Activated T-cell treated with anti-CD3 and anti-CD28 coated beads, Interleukin-2, amount 50 U/mL, for 4 hours (primary cell): Measurements from ENCODE around the gene RFWD3. TPM values are rescaled to one million over a fixed set of nuclear protein-coding genes. Genes with fewer than 3 reads are reported as not detected.

Source experiments
- ATAC-seq, 2 donors: fragments of 200-7000 bp; cut with Tn5 transposase; one replicate each; pipeline ENCODE4 v1.10.0; 2021
- DNase-seq: peaks from one replicate; pipeline ENCODE4 v3.0.0-alpha.2; 2020
- H3K27me3 Mint-ChIP-seq: one replicate; pipeline ENCODE4 v1.8.0; 2021; ENCODE audit warnings: low read depth, mixed read lengths
- H3K36me3 Mint-ChIP-seq: one replicate; pipeline ENCODE4 v1.8.0; 2022; ENCODE audit warnings: mixed read lengths; ENCODE audit not compliant: insufficient read depth
- H3K4me1 Mint-ChIP-seq: one replicate; pipeline ENCODE4 v1.8.0; 2021; ENCODE audit warnings: low read depth, mixed read lengths
- H3K4me3 Mint-ChIP-seq: one replicate; pipeline ENCODE4 v1.8.0; 2021; ENCODE audit warnings: mild to moderate bottlenecking, moderate library complexity, mixed read lengths
- H3K9me3 Mint-ChIP-seq: one replicate; pipeline ENCODE4 v1.8.0; 2021; ENCODE audit warnings: mixed read lengths
- total RNA-seq, 3 donors: library from RNA; stranded (reverse); gene quantifications; one replicate each; pipeline ENCODE4 v1.2.1, GENCODE V29; 2021

Gene RFWD3, protein sequence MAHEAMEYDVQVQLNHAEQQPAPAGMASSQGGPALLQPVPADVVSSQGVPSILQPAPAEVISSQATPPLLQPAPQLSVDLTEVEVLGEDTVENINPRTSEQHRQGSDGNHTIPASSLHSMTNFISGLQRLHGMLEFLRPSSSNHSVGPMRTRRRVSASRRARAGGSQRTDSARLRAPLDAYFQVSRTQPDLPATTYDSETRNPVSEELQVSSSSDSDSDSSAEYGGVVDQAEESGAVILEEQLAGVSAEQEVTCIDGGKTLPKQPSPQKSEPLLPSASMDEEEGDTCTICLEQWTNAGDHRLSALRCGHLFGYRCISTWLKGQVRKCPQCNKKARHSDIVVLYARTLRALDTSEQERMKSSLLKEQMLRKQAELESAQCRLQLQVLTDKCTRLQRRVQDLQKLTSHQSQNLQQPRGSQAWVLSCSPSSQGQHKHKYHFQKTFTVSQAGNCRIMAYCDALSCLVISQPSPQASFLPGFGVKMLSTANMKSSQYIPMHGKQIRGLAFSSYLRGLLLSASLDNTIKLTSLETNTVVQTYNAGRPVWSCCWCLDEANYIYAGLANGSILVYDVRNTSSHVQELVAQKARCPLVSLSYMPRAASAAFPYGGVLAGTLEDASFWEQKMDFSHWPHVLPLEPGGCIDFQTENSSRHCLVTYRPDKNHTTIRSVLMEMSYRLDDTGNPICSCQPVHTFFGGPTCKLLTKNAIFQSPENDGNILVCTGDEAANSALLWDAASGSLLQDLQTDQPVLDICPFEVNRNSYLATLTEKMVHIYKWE
- 10 to 100 TPM; 70.8 to 97.0 (median 76.3) TPM for total RNA-seq

GRCh38 chr16:74666425-74667254 is at the start of gene RFWD3:
RFWD3 (minus strand) TSS chr16:74666877; CDS start chr16:74661449, 5,428 bp downstream.
- Mint-ChIP-seq H3K36me3 (peaks cover 24% of the 10 kb centered on the region), H3K4me3 (peak within 1 kb of the TSS; percentile 94), H3K27me3 (no peaks in the 10 kb centered on the region), H3K9me3 (no peaks in the 10 kb centered on the region), H3K4me1 (peaks cover 32% of the 10 kb centered on the region)
- peak; percentile 99 to 100 for ATAC-seq
- DNase-seq: peak; percentile 94

- Mint-ChIP-seq H3K27me3 (no peaks in the 10 kb centered on the region), H3K4me1 (no peaks in the 10 kb centered on the region), H3K4me3 (no peak overlapping the region), H3K36me3 (no peaks in the 10 kb centered on the region), H3K9me3 (no peaks in the 10 kb centered on the region)
- ATAC-seq (no peak), DNase-seq (no peak)
Measured at GRCh38 chr16:74716355-74716754, 49.7 kb upstream of the RFWD3 start.

DNA sequence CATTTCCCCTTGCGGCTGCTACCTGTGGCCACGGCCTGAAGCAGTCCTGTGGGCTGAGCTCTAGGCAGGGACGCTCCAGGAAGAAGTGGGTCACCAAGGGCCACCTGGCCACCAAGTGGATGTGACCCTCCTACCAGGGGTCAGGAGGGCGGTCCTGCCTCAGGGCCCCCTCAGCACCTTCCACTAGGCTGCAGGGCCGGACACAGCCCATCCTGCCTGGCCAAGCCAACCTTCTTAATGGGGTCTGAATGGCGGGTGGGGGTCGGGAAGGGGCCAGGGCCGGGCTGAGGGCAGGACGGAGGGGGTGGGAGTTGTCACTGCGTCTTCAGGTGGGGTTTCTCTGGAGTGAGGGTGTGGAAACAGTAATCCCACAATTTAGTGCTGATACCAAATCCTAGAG is 47.2 kb upstream of the RFWD3 start:
- DNase-seq (no peak), ATAC-seq (no peak)
- H3K36me3 Mint-ChIP-seq: no peaks in the 10 kb centered on the region
- H3K9me3 Mint-ChIP-seq: no peaks in the 10 kb centered on the region
- peaks cover 1% of the 10 kb centered on the region for H3K4me1 Mint-ChIP-seq
- H3K27me3 Mint-ChIP-seq: no peaks in the 10 kb centered on the region
- no peak overlapping the region for H3K4me3 Mint-ChIP-seq

DNA sequence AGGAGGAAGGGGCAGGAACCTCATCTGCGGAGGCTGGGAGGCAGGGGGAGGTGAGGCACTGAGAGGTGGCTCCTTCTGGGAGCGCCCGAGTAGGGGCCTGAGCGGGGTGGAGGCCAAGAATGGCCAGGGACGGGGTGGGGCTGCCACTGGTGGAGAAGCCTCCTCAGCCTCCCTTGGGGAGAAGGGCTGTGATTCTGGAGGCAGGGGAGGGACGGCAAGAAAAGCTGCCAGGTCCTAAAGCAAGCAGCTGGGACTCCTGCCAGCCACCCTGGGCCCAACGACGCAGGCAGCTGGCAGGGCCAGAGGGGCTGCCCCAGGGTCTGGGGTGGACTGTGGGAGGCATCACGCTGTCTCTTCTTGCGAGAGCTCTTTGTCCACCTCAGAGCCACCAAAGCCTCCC is 46.6 kb upstream of the RFWD3 start:
- no peaks in the 10 kb centered on the region for H3K9me3 Mint-ChIP-seq
- H3K4me3 Mint-ChIP-seq: no peak overlapping the region
- H3K4me1 Mint-ChIP-seq: peaks cover 1% of the 10 kb centered on the region
- ATAC-seq (no peak), DNase-seq (no peak)
- no peaks in the 10 kb centered on the region for H3K36me3 Mint-ChIP-seq
- H3K27me3 Mint-ChIP-seq: no peaks in the 10 kb centered on the region

- no peaks in the 10 kb centered on the region for H3K9me3 Mint-ChIP-seq
- H3K27me3 Mint-ChIP-seq: no peaks in the 10 kb centered on the region
- ATAC-seq (no peak), DNase-seq (no peak)
- peaks cover 1% of the 10 kb centered on the region for H3K4me1 Mint-ChIP-seq
- no peaks in the 10 kb centered on the region for H3K36me3 Mint-ChIP-seq
- H3K4me3 Mint-ChIP-seq: no peak overlapping the region
Measured at GRCh38 chr16:74711938-74712337, 45.3 kb upstream of the RFWD3 start.

DNA sequence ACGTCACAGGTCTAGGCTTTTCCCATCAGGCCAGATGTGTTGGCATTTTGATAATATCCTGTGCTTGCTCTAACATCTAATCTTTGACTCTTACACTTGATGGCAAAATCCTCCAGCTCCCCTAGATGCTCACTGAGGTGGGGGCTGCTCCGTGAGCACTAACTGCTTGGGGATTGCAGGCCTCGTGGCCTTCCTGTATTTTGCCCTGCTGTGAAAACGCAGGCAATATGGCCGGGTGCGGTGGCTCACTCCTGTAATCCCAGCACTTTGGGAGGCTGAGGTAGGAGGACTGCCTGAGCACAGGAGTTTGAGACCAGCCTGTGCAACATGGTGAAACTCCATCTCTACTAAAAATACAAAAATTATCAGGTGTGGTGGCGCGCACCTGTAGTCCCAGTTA is 43.7 kb upstream of the RFWD3 start:
- no peaks in the 10 kb centered on the region for H3K9me3 Mint-ChIP-seq
- H3K4me1 Mint-ChIP-seq: peaks cover 1% of the 10 kb centered on the region
- ATAC-seq: no peak
- H3K27me3 Mint-ChIP-seq: no peaks in the 10 kb centered on the region
- H3K36me3 Mint-ChIP-seq: no peaks in the 10 kb centered on the region
- no peak for DNase-seq
- H3K4me3 Mint-ChIP-seq: no peak overlapping the region

DNA sequence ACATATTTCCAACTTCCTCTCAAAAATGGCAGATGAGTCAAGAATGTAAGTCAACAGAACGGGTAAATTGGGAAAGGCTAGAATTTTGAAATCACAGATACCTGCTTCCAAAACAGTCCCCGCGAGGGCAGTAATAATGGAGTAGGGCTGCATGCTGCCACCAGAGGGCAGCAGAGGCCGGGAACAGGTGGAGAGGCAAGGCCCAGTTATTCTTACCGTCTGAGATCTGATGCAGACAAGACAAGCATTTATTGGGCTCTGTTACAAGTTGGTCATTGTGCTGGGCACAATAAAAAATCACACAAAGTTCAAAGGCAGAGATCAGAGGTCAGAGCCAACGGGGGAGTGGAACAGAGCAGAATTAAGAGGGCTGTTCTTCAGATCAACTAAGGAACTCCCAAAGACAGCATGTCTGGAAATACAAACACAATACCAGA is 42.8 kb upstream of the RFWD3 start:
- H3K27me3 Mint-ChIP-seq: no peaks in the 10 kb centered on the region
- no peak overlapping the region for H3K4me3 Mint-ChIP-seq
- no peaks in the 10 kb centered on the region for H3K9me3 Mint-ChIP-seq
- H3K4me1 Mint-ChIP-seq: peaks cover 6% of the 10 kb centered on the region
- no peaks in the 10 kb centered on the region for H3K36me3 Mint-ChIP-seq
- ATAC-seq (peak; percentile 97 to 98), DNase-seq (peak; percentile 81)

- Mint-ChIP-seq H3K9me3 (no peaks in the 10 kb centered on the region), H3K36me3 (peaks cover 4% of the 10 kb centered on the region), H3K4me3 (peak within 1 kb of the TSS; percentile 98), H3K4me1 (peaks cover 55% of the 10 kb centered on the region), H3K27me3 (no peaks in the 10 kb centered on the region)
- DNase-seq (peak; percentile 60), ATAC-seq (peak; percentile 79 to 81)
Measured at GRCh38 chr16:74700438-74701225, 34.0 kb upstream of the RFWD3 start, which contains the start of gene MLKL. MLKL (minus strand) TSS chr16:74700862; CDS start chr16:74695757, 5,105 bp downstream.

DNA sequence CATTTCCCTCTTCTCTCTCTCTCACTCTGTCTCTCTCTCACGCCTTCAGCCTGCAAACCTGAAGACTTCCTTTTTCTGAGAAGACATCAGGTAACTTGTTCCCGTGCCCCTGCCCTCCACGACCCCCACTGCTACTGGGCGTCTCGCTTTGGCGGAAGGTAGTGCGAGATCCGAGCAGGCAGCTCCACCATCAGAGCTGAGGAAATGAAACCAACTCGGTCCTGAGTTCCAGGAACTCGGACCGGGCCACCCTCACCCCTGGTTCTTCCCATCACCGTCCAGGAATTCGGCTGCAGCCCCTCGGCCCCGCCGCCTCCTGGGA is 33.4 kb upstream of the RFWD3 start:
- Mint-ChIP-seq H3K4me1 (peaks cover 56% of the 10 kb centered on the region), H3K36me3 (peaks cover 8% of the 10 kb centered on the region), H3K4me3 (peak overlapping the region; percentile 98), H3K9me3 (no peaks in the 10 kb centered on the region), H3K27me3 (no peaks in the 10 kb centered on the region)
- ATAC-seq (peak in 1 of 2 donors; percentile 12), DNase-seq (no peak)

- peaks cover 8% of the 10 kb centered on the region for H3K36me3 Mint-ChIP-seq
- ATAC-seq (no peak), DNase-seq (no peak)
- no peaks in the 10 kb centered on the region for H3K27me3 Mint-ChIP-seq
- peaks cover 53% of the 10 kb centered on the region for H3K4me1 Mint-ChIP-seq
- peak overlapping the region; percentile 98 for H3K4me3 Mint-ChIP-seq
- H3K9me3 Mint-ChIP-seq: no peaks in the 10 kb centered on the region
Measured at GRCh38 chr16:74699666-74700065, 33.0 kb upstream of the RFWD3 start.

GRCh38 chr16:74698222-74698621 is 31.5 kb upstream of the RFWD3 start:
- H3K27me3 Mint-ChIP-seq: no peaks in the 10 kb centered on the region
- H3K9me3 Mint-ChIP-seq: no peaks in the 10 kb centered on the region

GRCh38 chr16:74695450-74696422 is 29.1 kb upstream of the RFWD3 start:
- ATAC-seq (peak; percentile 56 to 57), DNase-seq (peak; percentile 26)
- Mint-ChIP-seq H3K4me1 (peaks cover 43% of the 10 kb centered on the region), H3K9me3 (no peaks in the 10 kb centered on the region), H3K27me3 (no peaks in the 10 kb centered on the region), H3K4me3 (peak overlapping the region; percentile 71), H3K36me3 (peaks cover 32% of the 10 kb centered on the region)

More at GRCh38 chr16:74698222-74698621, 31.5 kb upstream of the RFWD3 start:
- no peak for ATAC-seq
- peaks cover 14% of the 10 kb centered on the region for H3K36me3 Mint-ChIP-seq
- peak overlapping the region; percentile 98 for H3K4me3 Mint-ChIP-seq
- H3K4me1 Mint-ChIP-seq: peaks cover 53% of the 10 kb centered on the region
- DNase-seq: no peak
